CD1c-positive myeloid dendritic cell (primary cell): Measurements from ENCODE around the gene TRIP10.
"Not testable (repeated sequence)": the region's sequence is repeated elsewhere in the genome, so short reads cannot be mapped to it uniquely, and the experiment has no call there.

Experiments
- DNase-seq: peaks from one replicate; pipeline ENCODE4 v3.0.0-alpha.2; 2016; ENCODE audit errors: extremely low spot score

The TRIP10 gene

GRCh38 chr19:6743714-6744380 lies 4.4 kb downstream of the TRIP10 start:
- DNase-seq, result no peak

- DNase-seq, result no peak
These were observed 5.2 kb downstream of the TRIP10 start for GRCh38 chr19:6744381-6745301.

- DNase-seq, result no peak
These were observed 6.5 kb downstream of the TRIP10 start for GRCh38 chr19:6745965-6746364.

- not testable (repeated sequence) for DNase-seq
These were observed 9.1 kb downstream of the TRIP10 start for GRCh38 chr19:6748543-6748942.

GRCh38 chr19:6750062-6750461 lies 10.6 kb downstream of the TRIP10 start:
- DNase-seq, result no peak

GRCh38 chr19:6751189-6751588 lies 11.7 kb downstream of the TRIP10 start:
- no peak for DNase-seq

GRCh38 chr19:6752256-6753177 lies 13.0 kb downstream of the TRIP10 start:
- no peak for DNase-seq

GRCh38 chr19:6753178-6754031 lies 13.9 kb downstream of the TRIP10 start:
- DNase-seq, result peak; percentile 87

- DNase-seq, result no peak
These were observed 14.7 kb downstream of the TRIP10 start for GRCh38 chr19:6754136-6754535.

GRCh38 chr19:6754653-6755463 lies 15.4 kb downstream of the TRIP10 start:
- DNase-seq, result no peak

- no peak for DNase-seq
These were observed 21.1 kb downstream of the TRIP10 start for GRCh38 chr19:6760606-6761005.

GRCh38 chr19:6761053-6761676 lies 21.7 kb downstream of the TRIP10 start:
- DNase-seq, result no peak

- not testable (repeated sequence) for DNase-seq
These were observed 22.8 kb downstream of the TRIP10 start for GRCh38 chr19:6762253-6762797.

- DNase-seq, result no peak
These were observed 26.4 kb downstream of the TRIP10 start for GRCh38 chr19:6765738-6766356.

GRCh38 chr19:6766357-6767080 lies 27.0 kb downstream of the TRIP10 start:
- DNase-seq, result no peak

GRCh38 chr19:6767081-6767356 lies 27.5 kb downstream of the TRIP10 start:
- DNase-seq, result peak; percentile 28

GRCh38 chr19:6767357-6768235 lies 28.1 kb downstream of the TRIP10 start, which contains the start of gene SH2D3A:
Gene SH2D3A (minus strand): TSS chr19:6767435. CDS start chr19:6763748, 3,687 bp downstream.
- DNase-seq, result peak; percentile 85
